Natural killer cell treated with Interleukin-12 subunit alpha and Interleukin-12 subunit beta and Interleukin-15 and Interleukin-18, amount 100 ng/mL, for 72 hours (primary cell): ENCODE data around the gene ASB3. TPM values are rescaled to one million over a fixed set of nuclear protein-coding genes. Genes with fewer than 3 reads are reported as not detected.

Experiments
- total RNA-seq, 2 donors: library from RNA; stranded (reverse); gene quantifications; one replicate each; pipeline ENCODE4 v1.2.3, GENCODE V29; 2022

The ASB3 gene
- total RNA-seq, 2 donors from 2014 or later, result 18.9 to 29.1 TPM

Other genes starting within 250 kb of the ASB3 start
- gene CHAC2, start 19.1 kb downstream of the ASB3 start, total RNA-seq, result 10 to 100 TPM; 10.6 to 19.3 TPM
- gene ERLEC1, start 91 bp upstream of the ASB3 start, total RNA-seq, result 10 to 100 TPM; 24.8 to 45.9 TPM
- 10 to 100 TPM in 1 of 2 donors, 1 to 10 TPM in 1; 3.9 to 13.2 TPM for gene GPR75, start 73.0 kb upstream of the ASB3 start, total RNA-seq
- gene PSME4, start 184.0 kb upstream of the ASB3 start, total RNA-seq, result 10 to 100 TPM; 64.9 to 85.0 TPM